ES-I3 (cell line): ENCODE measurements around the gene SLC6A9.

Source experiments
- H3K36me3 ChIP-seq: 2 replicates; pipeline ENCODE4 v1.6.1; 2013; ENCODE audit warnings: mild to moderate bottlenecking, low read length, control low read depth, moderate library complexity; ENCODE audit not compliant: insufficient read depth
- H3K4me1 ChIP-seq: 2 replicates; pipeline ENCODE4 v1.6.1; 2013; ENCODE audit warnings: mild to moderate bottlenecking, control low read depth, low read length; ENCODE audit not compliant: insufficient read depth
- H3K9ac ChIP-seq: 2 replicates; pipeline ENCODE4 v1.6.1; 2013; ENCODE audit warnings: low read depth, mild to moderate bottlenecking, low read length, moderate library complexity
- H3K9me3 ChIP-seq: 2 replicates; pipeline ENCODE4 v1.6.1; 2013; ENCODE audit warnings: mild to moderate bottlenecking, low read length, moderate library complexity; ENCODE audit not compliant: control insufficient read depth, insufficient read depth

SLC6A9 gene

DNA sequence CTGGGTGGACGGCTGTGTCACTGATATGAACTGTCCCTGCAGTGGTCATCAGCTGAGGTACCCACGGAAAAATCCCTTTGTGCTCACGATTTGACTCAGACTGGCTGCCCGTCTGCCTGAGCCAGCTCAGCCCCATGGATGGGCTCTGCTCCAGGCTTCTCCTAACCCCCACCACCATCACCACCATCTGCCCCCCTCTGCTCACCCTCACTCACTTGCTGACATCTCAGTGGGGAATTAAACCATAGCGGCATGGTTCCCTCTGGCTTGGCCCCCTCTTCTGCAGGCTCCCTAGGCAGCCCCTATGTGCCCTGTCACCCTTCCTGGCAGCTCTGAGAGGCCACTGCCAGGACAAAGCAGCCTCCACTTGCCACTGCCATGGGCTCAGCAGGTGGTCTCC, 17.3 kb downstream of the SLC6A9 start:
- Histone ChIP-seq H3K4me1 (peaks cover 7% of the 10 kb centered on the region; the same call in 1 of the 2 replicates), H3K9ac (no peak overlapping the region), H3K36me3 (no peaks in the 10 kb centered on the region), H3K9me3 (no peaks in the 10 kb centered on the region)

DNA sequence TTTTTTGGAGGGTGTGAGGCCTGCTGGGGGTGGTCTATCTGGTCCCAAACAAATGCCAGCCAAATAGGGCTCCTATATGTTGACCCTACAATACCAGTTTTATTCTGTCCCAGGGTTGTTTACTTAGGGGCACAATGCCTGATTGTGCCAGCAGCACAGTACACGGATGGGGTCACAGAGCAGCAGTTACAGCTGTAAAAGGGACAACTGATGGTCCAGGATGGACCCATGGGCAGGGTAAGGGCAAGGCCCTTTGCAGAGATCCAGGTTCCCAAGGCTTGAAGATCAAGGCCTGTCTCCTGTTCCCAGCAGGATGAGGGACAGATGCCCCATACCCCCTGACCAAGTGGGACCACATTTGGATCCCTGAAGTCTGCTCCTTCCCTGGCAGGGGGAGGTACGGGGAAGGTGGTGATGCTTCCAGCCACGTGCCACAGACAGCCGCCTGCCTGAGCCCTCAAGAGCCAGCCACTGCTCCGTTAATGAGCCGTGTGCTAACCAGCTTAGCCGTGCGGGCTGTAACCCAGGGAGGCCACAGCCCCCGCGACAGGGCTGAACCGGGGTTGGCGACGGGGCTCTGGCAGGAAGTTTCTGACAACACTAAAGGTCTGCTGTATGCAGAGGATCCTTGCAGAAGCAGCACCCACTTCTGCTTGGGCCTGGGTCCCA, 18.2 kb downstream of the SLC6A9 start:
- Histone ChIP-seq H3K9me3 (no peaks in the 10 kb centered on the region), H3K36me3 (no peaks in the 10 kb centered on the region), H3K4me1 (peaks cover 7% of the 10 kb centered on the region; the same call in 1 of the 2 replicates), H3K9ac (no peak overlapping the region)

DNA sequence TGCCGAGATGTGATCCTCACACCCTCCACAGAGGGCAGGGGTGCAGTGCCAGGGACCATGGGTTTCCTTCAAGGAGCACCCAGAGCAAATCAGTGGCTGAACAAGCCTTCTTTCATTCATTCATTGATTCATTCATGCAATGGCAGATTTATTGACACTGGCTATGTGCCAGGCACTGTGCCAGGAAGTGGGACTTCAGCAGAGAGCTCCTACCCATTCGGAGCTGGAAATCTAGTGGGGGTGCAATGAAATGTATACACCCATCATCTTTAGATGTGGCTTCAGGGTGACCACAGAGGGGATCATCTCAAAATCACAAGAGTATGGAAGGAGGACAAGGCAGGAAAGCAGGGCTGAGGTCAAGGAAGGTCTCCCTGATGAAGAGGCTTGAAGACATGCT, 18.9 kb downstream of the SLC6A9 start:
- H3K9me3 ChIP-seq = no peaks in the 10 kb centered on the region

DNA sequence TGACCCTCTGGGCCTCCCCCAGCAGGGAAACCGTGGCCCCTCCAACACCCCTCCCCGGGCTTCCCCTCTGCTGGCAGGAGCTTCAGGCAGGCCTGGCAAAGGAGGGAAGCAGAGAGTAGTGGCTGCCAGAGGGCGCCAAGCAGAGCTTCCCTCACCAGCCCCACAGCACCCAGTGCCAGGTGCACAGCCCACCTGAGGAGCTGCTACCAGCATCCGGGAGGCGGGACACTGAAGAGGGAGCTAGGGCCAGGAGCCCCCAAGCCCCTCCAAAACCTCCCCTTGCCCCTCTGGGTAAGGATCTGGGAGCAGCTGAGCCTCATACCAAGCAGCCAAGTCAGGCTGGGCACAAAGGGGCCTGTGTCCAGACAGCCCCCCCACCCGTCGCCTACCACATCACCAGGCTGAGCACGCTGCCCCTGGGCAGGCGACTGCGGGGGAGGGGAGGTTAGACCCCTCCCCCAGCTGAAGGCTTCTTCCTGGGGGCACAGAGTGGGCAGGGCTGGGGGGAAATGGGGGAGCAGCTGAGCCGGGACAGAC, 20.3 kb downstream of the SLC6A9 start:
- peaks cover 7% of the 10 kb centered on the region; the same call in 1 of the 2 replicates for H3K4me1 ChIP-seq
- H3K9ac ChIP-seq = no peak overlapping the region
- H3K9me3 ChIP-seq = no peaks in the 10 kb centered on the region
- no peaks in the 10 kb centered on the region for H3K36me3 ChIP-seq

More for the DNA sequence above, 18.9 kb downstream of the SLC6A9 start:
- no peaks in the 10 kb centered on the region for H3K36me3 ChIP-seq
- peaks cover 7% of the 10 kb centered on the region; the same call in 1 of the 2 replicates for H3K4me1 ChIP-seq
- H3K9ac ChIP-seq = no peak overlapping the region

DNA sequence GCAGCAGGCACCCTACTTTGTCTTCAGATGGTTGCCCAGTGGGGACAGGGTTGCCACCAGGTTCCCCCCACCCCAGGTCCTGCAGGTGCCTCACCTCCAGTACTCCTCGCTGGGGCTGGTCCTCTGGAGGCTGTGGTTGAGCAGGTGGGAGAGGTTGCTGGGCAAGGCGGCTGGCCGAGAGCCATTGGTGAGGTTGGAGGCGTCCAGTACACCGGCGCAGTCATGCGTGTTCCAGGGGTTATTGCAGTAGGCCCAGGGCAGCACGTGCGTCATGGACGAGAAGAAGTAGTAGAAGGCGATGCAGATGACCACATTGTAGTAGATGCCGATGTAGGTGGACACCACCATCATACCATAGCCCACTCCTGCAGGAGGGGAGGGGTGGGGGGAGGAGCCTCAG, 23.0 kb downstream of the SLC6A9 start:
- Histone ChIP-seq H3K4me1 (peaks cover 7% of the 10 kb centered on the region; the same call in 1 of the 2 replicates), H3K9ac (no peak overlapping the region), H3K36me3 (no peaks in the 10 kb centered on the region), H3K9me3 (no peaks in the 10 kb centered on the region)

GRCh38 chr1:44002606-44003157, 28.6 kb downstream of the SLC6A9 start:
- Histone ChIP-seq H3K9ac (no peak overlapping the region), H3K36me3 (no peaks in the 10 kb centered on the region), H3K9me3 (no peaks in the 10 kb centered on the region), H3K4me1 (no peaks in the 10 kb centered on the region)

GRCh38 chr1:44002165-44002564, 29.1 kb downstream of the SLC6A9 start:
- Histone ChIP-seq H3K4me1 (no peaks in the 10 kb centered on the region), H3K36me3 (no peaks in the 10 kb centered on the region), H3K9me3 (no peaks in the 10 kb centered on the region), H3K9ac (no peak overlapping the region)

GRCh38 chr1:44000122-44000665, 31.1 kb downstream of the SLC6A9 start:
- Histone ChIP-seq H3K9me3 (no peaks in the 10 kb centered on the region), H3K9ac (no peak overlapping the region), H3K4me1 (no peaks in the 10 kb centered on the region), H3K36me3 (no peaks in the 10 kb centered on the region)

GRCh38 chr1:43999455-43999854, 31.8 kb downstream of the SLC6A9 start:
- Histone ChIP-seq H3K9ac (no peak overlapping the region), H3K36me3 (no peaks in the 10 kb centered on the region)

GRCh38 chr1:43998000-43998378, 33.3 kb downstream of the SLC6A9 start:
- Histone ChIP-seq H3K4me1 (no peaks in the 10 kb centered on the region; the same call in 1 of the 2 replicates), H3K9me3 (no peaks in the 10 kb centered on the region), H3K9ac (no peak overlapping the region), H3K36me3 (no peaks in the 10 kb centered on the region)

More at GRCh38 chr1:43999455-43999854, 31.8 kb downstream of the SLC6A9 start:
- Histone ChIP-seq H3K9me3 (no peaks in the 10 kb centered on the region), H3K4me1 (no peaks in the 10 kb centered on the region; the same call in 1 of the 2 replicates)

GRCh38 chr1:43997295-43997999, 33.8 kb downstream of the SLC6A9 start:
- Histone ChIP-seq H3K9ac (no peak overlapping the region), H3K9me3 (no peaks in the 10 kb centered on the region), H3K4me1 (no peaks in the 10 kb centered on the region; the same call in 1 of the 2 replicates), H3K36me3 (no peaks in the 10 kb centered on the region)

- no peaks in the 10 kb centered on the region for H3K36me3 ChIP-seq
- no peak overlapping the region for H3K9ac ChIP-seq
- H3K9me3 ChIP-seq = no peaks in the 10 kb centered on the region
- no peaks in the 10 kb centered on the region; the same call in 1 of the 2 replicates for H3K4me1 ChIP-seq
Measured at GRCh38 chr1:43996733-43997115, 34.5 kb downstream of the SLC6A9 start.

DNA sequence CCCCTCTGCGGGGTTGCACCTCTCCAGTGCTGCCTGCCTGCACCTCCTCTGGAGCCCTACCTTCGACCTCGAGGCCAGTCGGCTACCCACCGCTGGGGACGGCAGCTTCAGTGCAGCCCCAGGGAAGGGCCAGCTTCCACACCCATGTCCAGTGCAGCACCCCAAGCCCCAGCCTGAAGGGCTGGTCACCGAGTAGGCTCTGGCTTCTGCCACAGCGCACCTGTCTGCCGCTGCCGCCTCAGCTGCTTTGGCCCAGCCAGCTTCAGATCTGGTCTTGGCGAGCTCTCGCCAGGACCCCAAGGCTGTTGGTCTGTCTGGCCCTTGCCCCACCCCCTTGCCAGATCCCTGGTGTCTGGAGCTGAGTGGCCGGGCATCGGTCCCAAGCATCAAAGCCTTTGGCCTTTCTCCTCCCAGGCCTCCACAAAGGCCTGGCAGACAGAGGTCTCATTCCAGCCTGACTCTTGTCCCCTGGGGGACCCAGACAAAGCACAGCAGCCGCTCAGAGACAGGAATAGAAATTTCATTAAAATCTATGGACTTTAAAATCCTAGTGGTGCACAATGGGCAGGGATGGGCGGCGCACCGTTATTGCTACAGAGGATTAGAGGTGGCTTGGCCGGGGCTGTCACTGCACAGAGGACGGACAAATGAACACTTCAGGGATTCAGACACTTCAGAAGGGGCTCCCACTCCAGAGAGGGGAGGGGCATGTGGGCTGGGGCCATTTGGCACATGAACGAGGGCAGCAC, 35.1 kb downstream of the SLC6A9 start:
- Histone ChIP-seq H3K9me3 (no peaks in the 10 kb centered on the region), H3K36me3 (no peaks in the 10 kb centered on the region), H3K9ac (no peak overlapping the region), H3K4me1 (no peaks in the 10 kb centered on the region; the same call in 1 of the 2 replicates)
